B cell (primary cell): Measurements from ENCODE around the gene POLR2B. TPM values are rescaled to one million over a fixed set of nuclear protein-coding genes. Genes with fewer than 3 reads are reported as not detected.

Source experiments
- ATAC-seq: fragments of 200-7000 bp; cut with Tn5 transposase; one replicate; pipeline ENCODE4 v1.10.0; 2021; ENCODE audit warnings: low read depth, mild to moderate bottlenecking, moderate number of reproducible peaks, moderate library complexity
- CTCF ChIA-PET: fragments of 350-600 bp; sonication (Branson Sonifier 250); formaldehyde crosslinking; loops from one replicate; lab custom pipeline; 2021; ENCODE audit warnings: antibody characterized with exemption, inconsistent platforms; lab: Charles Lee
- POLR2A ChIA-PET: fragments of 350-600 bp; sonication (Branson Sonifier 250); formaldehyde crosslinking; loops from one replicate; lab custom pipeline; 2021; ENCODE audit warnings: antibody characterized with exemption; lab: Charles Lee
- DNase-seq: peaks from one replicate; pipeline ENCODE4 v3.0.0; 2013
- H2AFZ ChIP-seq: 2 replicates; pipeline ENCODE4 v1.6.1; 2012; ENCODE audit warnings: mild to moderate bottlenecking, low read depth, low read length; ENCODE audit not compliant: insufficient read depth, poor library complexity, severe bottlenecking
- H3K27ac ChIP-seq, 2 donors: 1 replicate in 1 of 2; 2 replicates in 1 of 2; pipeline ENCODE4 v1.5.1; 2012 to 2013; ENCODE audit warnings: low read length in 2 of 2, mild to moderate bottlenecking in 2 of 2, moderate library complexity in 1 of 2
- H3K27me3 ChIP-seq, 4 experiments: fragments of 200-600 bp in 1 of 4; sonication (generic) in 1 of 4; replicated peaks in 1 of 4; 1 replicate in 2 of 4; 2 replicates in 2 of 4; pipeline versions ENCODE4 v1.6.1 to v1.7.0; 2013 to 2016; ENCODE audit warnings: low read length in 3 of 4, mild to moderate bottlenecking in 2 of 4, mixed read lengths in 1 of 4, moderate library complexity in 1 of 4; ENCODE audit not compliant: insufficient read depth in 4 of 4, control insufficient read depth in 3 of 4; ENCODE audit errors: control extremely low read depth in 1 of 4
- H3K36me3 ChIP-seq, 2 experiments: replicated peaks in 1 of 2; 1 replicate in 1 of 2; 2 replicates in 1 of 2; pipeline versions ENCODE4 v1.6.1 to v1.7.1; 2013; ENCODE audit warnings: low read length in 1 of 2; ENCODE audit not compliant: insufficient read depth in 2 of 2, control insufficient read depth in 1 of 2; ENCODE audit errors: control extremely low read depth in 1 of 2, extremely low read depth in 1 of 2
- H3K4me1 ChIP-seq, 2 donors: fragments of 200-600 bp in 1 of 2; sonication (generic) in 1 of 2; 1 replicate in 1 of 2; 2 replicates in 1 of 2; pipeline versions ENCODE4 v1.5.1 to v1.6.1; 2013 to 2017; ENCODE audit warnings: low read length in 2 of 2; ENCODE audit not compliant: control insufficient read depth in 2 of 2, insufficient read depth in 2 of 2
- H3K4me2 ChIP-seq: replicated peaks from 2 replicates; pipeline ENCODE3; 2012; ENCODE audit warnings: mild to moderate bottlenecking, low read depth, low read length; ENCODE audit not compliant: poor library complexity, severe bottlenecking
- H3K4me3 ChIP-seq, 5 experiments: fragments of 200-600 bp in 1 of 5; sonication (generic) in 1 of 5; 1 replicate in 3 of 5; 2 replicates in 2 of 5; pipeline versions ENCODE4 v1.5.1 to v1.7.0; 2011 to 2016; ENCODE audit warnings: low read length in 4 of 5, mild to moderate bottlenecking in 4 of 5, low read depth in 2 of 5, control low read depth in 1 of 5, moderate library complexity in 1 of 5; ENCODE audit not compliant: insufficient read depth in 1 of 5; ENCODE audit errors: control extremely low read depth in 1 of 5, extremely low read depth in 1 of 5
- H3K79me2 ChIP-seq: fragments of 200-600 bp; sonication (generic); one replicate; pipeline ENCODE4 v1.6.0; 2016; ENCODE audit warnings: low read length; ENCODE audit not compliant: control insufficient read depth, insufficient read depth
- H3K9ac ChIP-seq: fragments of 200-600 bp; sonication (generic); 2 replicates; pipeline ENCODE4 v1.6.1; 2017; ENCODE audit warnings: mild to moderate bottlenecking, low read length, moderate library complexity
- H3K9me3 ChIP-seq, 3 donors: one replicate each; pipeline versions ENCODE4 v1.6.1 to v1.7.1; 2013; ENCODE audit warnings: low read length in 2 of 3; ENCODE audit not compliant: control insufficient read depth in 2 of 3, insufficient read depth in 1 of 3; ENCODE audit errors: control extremely low read depth in 1 of 3
- H4K20me1 ChIP-seq: 2 replicates; pipeline ENCODE4 v1.6.0; 2012; ENCODE audit warnings: mild to moderate bottlenecking, low read length; ENCODE audit not compliant: insufficient read depth, control insufficient read depth, poor library complexity, severe bottlenecking
- H3K27ac Mint-ChIP-seq: one replicate; pipeline ENCODE4 v1.8.0; 2021; ENCODE audit warnings: mixed read lengths
- H3K27me3 Mint-ChIP-seq: one replicate; pipeline ENCODE4 v1.8.0; 2021; ENCODE audit warnings: mixed read lengths
- H3K4me1 Mint-ChIP-seq: one replicate; pipeline ENCODE4 v1.8.0; 2021; ENCODE audit warnings: mixed read lengths
- H3K4me3 Mint-ChIP-seq: one replicate; pipeline ENCODE4 v1.8.0; 2021; ENCODE audit warnings: mixed read lengths
- H3K9me3 Mint-ChIP-seq: one replicate; pipeline ENCODE4 v1.8.0; 2022; ENCODE audit warnings: mixed read lengths; ENCODE audit not compliant: insufficient read depth
- EZH2 ChIP-seq: IDR thresholded peaks from 2 replicates; pipeline ENCODE4 v1.6.1; 2012; ENCODE audit warnings: borderline replicate concordance, low read depth, mild to moderate bottlenecking, moderate library complexity, low read length; ENCODE audit not compliant: insufficient read depth, poor library complexity, severe bottlenecking
- WGBS: methylation state at CpG from one replicate; pipeline ENCODE4 v1.1.5; 2013; ENCODE audit warnings: missing lambda C conversion rate; ENCODE audit not compliant: insufficient coverage; 5-methylcytosine and 5-hydroxymethylcytosine counted together
- intact Hi-C: fragments of 100-400 bp; cut with micrococcal nuclease; formaldehyde crosslinking; loops from one replicate; pipeline ENCODE4 v1.10.0; 2022
- polyA plus RNA-seq: library from polyadenylated mRNA; depleted of rRNA; stranded (reverse); fragments of >200 nt; gene quantifications from 2 replicates; pipeline ENCODE4 v1.2.3, GENCODE V29; 2012
- total RNA-seq, 2 donors: library from RNA; stranded (reverse); fragments of 120-200 nt in 1 of 2; gene quantifications; 1 replicate in 1 of 2; 2 replicates in 1 of 2; pipeline versions ENCODE4 v1.2.3 to v1.2.4, GENCODE V29; 2013 to 2022
- TF ChIP-seq, protein P1 (sequence below): fragments of 200-600 bp; IDR thresholded peaks from one replicate; pipeline ENCODE4 v1.8.0; 2022; ENCODE audit warnings: antibody characterized with exemption, mild to moderate bottlenecking

The POLR2B gene
- total and polyA plus RNA-seq, 2 donors (not counting 1 experiment from before 2014, with no cell fraction given): 37.5 to 108 TPM

DNA sequence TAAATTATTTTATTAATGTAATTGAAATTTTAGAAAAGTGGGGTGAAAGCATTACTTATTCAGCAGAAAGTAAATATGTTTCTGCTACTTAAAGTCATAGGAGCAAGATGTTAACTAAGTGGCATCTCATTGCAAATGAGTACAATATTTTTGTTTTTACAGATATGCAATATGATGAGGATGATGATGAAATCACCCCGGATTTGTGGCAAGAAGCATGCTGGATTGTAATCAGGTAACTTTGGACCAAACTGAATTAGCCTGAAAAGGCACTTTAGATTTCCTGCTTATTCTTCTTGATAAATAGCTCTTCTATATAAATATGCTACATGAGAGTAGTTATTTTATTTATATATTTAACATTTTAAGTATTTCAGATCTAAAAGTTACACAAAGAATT lies 7.5 kb downstream of the POLR2B start:
- Histone ChIP-seq H3K27ac (no peak overlapping the region), H3K36me3 (peaks cover 0 to 53% of the 10 kb centered on the region in 2 experiments), H3K79me2 (peaks cover 96% of the 10 kb centered on the region), H3K4me1 (peaks cover 0 to 12% of the 10 kb centered on the region in 2 donors), H3K27me3 (no peaks in the 10 kb centered on the region), H3K4me2 (no peak overlapping the region), H4K20me1 (peaks cover 88% of the 10 kb centered on the region), H3K4me3 (no peak overlapping the region), H2AFZ (no peak overlapping the region), H3K9ac (no peak overlapping the region), H3K9me3 (no peaks in the 10 kb centered on the region)
- H3K4me1 Mint-ChIP-seq: peaks cover 28% of the 10 kb centered on the region
- no peak for TF ChIP-seq EZH2
- TF ChIP-seq, protein P1, sequence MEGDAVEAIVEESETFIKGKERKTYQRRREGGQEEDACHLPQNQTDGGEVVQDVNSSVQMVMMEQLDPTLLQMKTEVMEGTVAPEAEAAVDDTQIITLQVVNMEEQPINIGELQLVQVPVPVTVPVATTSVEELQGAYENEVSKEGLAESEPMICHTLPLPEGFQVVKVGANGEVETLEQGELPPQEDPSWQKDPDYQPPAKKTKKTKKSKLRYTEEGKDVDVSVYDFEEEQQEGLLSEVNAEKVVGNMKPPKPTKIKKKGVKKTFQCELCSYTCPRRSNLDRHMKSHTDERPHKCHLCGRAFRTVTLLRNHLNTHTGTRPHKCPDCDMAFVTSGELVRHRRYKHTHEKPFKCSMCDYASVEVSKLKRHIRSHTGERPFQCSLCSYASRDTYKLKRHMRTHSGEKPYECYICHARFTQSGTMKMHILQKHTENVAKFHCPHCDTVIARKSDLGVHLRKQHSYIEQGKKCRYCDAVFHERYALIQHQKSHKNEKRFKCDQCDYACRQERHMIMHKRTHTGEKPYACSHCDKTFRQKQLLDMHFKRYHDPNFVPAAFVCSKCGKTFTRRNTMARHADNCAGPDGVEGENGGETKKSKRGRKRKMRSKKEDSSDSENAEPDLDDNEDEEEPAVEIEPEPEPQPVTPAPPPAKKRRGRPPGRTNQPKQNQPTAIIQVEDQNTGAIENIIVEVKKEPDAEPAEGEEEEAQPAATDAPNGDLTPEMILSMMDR: no peak
- H3K4me3 Mint-ChIP-seq: no peak overlapping the region
- intact Hi-C loops: no loop called here
- WGBS: no CpG with 5 or more reads among the region's 1 CpG
- H3K27me3 Mint-ChIP-seq: no peaks in the 10 kb centered on the region
- H3K9me3 Mint-ChIP-seq: no peaks in the 10 kb centered on the region
- ChIA-PET POLR2A (no interaction called here), CTCF (no interaction called here)
- H3K27ac Mint-ChIP-seq: no peak overlapping the region
- ATAC-seq: no peak
- DNase-seq: no peak

DNA sequence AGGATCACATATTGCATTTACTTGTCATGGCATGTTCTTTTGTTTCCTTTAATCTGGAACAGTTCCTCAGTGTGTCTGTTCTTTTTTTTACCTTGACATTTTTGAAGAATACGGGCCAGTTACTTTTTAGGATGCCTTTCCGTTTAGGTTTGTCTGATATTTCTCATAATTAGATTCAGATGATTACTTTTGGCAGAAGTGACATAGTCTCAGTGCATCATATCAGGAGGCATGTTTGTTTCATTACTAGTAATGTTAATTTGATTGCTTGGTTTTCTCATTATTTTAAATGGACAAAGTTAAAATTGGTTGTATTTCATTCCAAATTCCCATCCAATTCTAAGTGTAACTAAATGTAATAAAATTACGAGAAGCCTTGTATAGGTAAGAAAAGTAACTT lies 8.3 kb downstream of the POLR2B start:
- intact Hi-C loops: no loop called here
- TF ChIP-seq EZH2: no peak
- 92% methylated on average over 2 of the region's 3 CpGs for WGBS
- no peak overlapping the region for H3K4me3 Mint-ChIP-seq
- Histone ChIP-seq H3K4me3 (no peak overlapping the region), H3K9ac (no peak overlapping the region), H3K27ac (no peak overlapping the region), H3K4me2 (no peak overlapping the region), H2AFZ (no peak overlapping the region), H4K20me1 (peaks cover 87% of the 10 kb centered on the region), H3K4me1 (peaks cover 0 to 4% of the 10 kb centered on the region in 2 donors), H3K9me3 (no peaks in the 10 kb centered on the region), H3K79me2 (peaks cover 96% of the 10 kb centered on the region), H3K36me3 (peaks cover 0 to 60% of the 10 kb centered on the region in 2 experiments), H3K27me3 (no peaks in the 10 kb centered on the region)
- H3K9me3 Mint-ChIP-seq: no peaks in the 10 kb centered on the region
- H3K27me3 Mint-ChIP-seq: no peaks in the 10 kb centered on the region
- H3K27ac Mint-ChIP-seq: no peak overlapping the region
- ATAC-seq (no peak), DNase-seq (no peak)
- peaks cover 20% of the 10 kb centered on the region for H3K4me1 Mint-ChIP-seq
- POLR2A ChIA-PET: no interaction called here
- CTCF ChIA-PET: no interaction called here
